Esophagus muscularis mucosa (tissue), 3 donors: Measurements from ENCODE around the gene TIE1.

Experiments
- POLR2AphosphoS5 ChIP-seq, 2 donors: sonication (generic); formaldehyde crosslinking; IDR thresholded peaks; one replicate each; pipeline ENCODE4 v1.6.1; 2017; ENCODE audit warnings: antibody characterized with exemption in 2 of 2
- TF ChIP-seq, protein P1 (sequence below), 3 experiments: fragments of 200-600 bp in 2 of 3; fragments of 450-650 bp in 1 of 3; sonication (generic) in 2 of 3; IDR thresholded peaks; one replicate each; pipeline ENCODE4 v1.5.1; 2017 to 2019; ENCODE audit warnings: antibody characterized with exemption in 3 of 3, mild to moderate bottlenecking in 2 of 3, moderate library complexity in 1 of 3

DNA sequence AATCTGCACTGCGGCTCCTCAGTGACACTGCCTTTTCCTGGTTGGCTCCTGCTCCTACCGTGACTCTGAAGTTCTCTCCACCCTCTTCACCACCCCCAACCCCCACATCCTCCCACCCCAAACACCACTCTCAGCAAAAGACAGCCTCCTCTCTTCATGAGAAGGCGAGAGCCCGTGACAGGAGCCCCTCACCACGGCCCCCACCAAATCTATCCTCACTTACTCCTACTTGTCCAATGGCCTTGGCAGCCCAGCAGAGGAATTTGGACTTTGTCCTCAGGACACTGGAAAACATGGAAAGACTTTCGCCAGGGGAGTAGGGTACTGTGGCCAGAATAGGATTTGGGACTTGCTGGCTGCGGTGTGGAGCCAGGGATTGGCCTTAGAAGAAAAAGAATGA lies 24.1 kb upstream of the TIE1 start:
- no peak for TF ChIP-seq POLR2AphosphoS5 (IDR thresholded peaks at IDR 0.05)
- TF ChIP-seq, protein P1, sequence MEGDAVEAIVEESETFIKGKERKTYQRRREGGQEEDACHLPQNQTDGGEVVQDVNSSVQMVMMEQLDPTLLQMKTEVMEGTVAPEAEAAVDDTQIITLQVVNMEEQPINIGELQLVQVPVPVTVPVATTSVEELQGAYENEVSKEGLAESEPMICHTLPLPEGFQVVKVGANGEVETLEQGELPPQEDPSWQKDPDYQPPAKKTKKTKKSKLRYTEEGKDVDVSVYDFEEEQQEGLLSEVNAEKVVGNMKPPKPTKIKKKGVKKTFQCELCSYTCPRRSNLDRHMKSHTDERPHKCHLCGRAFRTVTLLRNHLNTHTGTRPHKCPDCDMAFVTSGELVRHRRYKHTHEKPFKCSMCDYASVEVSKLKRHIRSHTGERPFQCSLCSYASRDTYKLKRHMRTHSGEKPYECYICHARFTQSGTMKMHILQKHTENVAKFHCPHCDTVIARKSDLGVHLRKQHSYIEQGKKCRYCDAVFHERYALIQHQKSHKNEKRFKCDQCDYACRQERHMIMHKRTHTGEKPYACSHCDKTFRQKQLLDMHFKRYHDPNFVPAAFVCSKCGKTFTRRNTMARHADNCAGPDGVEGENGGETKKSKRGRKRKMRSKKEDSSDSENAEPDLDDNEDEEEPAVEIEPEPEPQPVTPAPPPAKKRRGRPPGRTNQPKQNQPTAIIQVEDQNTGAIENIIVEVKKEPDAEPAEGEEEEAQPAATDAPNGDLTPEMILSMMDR (IDR thresholded peaks at IDR 0.05): no peak
